ENCODE measurements around the gene PTPRE. TPM values are rescaled to one million over a fixed set of nuclear protein-coding genes. Genes with fewer than 3 reads are reported as not detected.
"Not testable (repeated sequence)": the region's sequence is repeated elsewhere in the genome, so short reads cannot be mapped to it uniquely, and the experiment has no call there.

PTPRE gene
- total RNA-seq, 4 donors from 2014 or later: 9.8 to 24.9 (median 22.7) TPM

DNA sequence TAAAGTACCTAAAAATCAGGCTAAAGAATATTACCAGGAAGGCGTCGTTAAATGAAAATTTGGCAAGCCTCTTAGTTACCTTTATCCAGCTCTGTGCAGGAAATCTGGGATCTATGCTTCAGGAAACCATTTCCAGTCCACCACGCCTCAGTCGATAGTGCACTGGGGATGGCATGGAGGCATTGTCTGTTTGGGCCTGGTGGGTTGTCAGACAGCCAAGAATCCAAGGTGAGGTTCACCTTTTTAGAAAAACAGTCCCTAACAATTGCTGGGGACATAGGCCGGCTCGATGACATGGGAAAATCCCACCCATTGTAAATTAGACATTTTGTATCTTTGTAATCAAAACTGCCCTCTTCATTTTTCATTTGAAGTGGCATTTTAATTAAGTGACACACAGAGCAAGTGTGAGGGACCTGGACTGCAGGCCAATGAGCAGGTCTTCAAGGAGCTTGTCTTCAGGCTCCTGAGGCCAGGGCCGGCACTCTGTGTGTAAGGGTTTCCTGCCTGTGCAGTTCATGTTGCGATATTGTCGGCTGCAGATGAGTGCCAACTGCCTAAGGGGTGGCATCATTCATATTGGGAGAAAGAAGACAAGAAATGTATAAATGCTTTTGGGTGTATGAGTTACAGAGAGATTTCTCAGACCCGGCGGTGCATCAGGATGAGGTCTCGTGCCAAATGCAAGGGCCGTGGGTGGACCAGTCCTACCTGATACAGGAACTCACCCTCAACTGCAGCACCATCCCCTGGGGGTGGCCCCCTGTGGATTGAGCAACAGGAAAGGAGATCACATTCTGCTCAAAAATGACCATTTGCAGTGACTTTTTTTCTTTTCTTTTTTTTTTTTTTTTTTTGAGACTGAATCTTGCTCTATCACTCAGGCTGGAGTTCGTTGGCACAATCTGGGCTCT is 80.8 kb downstream of the PTPRE start:
- intact Hi-C loops (cut with DNase I): no loop called here
- Histone ChIP-seq H3K27ac (peak overlapping the region; percentile 13 to 64 (median 42)), H3K9me3 (no peaks in the 10 kb centered on the region), H3K27me3 (peaks cover 0 to 32% (median 0%) of the 10 kb centered on the region in 4 donors), H3K4me3 (no peak overlapping the region), H3K4me1 (peaks cover 4 to 36% (median 12%) of the 10 kb centered on the region in 3 donors), H3K36me3 (no peaks in the 10 kb centered on the region)
- no peak for DNase-seq
- no peak for TF ChIP-seq POLR2A (IDR thresholded peaks at IDR 0.05)
- TF ChIP-seq, protein P1, sequence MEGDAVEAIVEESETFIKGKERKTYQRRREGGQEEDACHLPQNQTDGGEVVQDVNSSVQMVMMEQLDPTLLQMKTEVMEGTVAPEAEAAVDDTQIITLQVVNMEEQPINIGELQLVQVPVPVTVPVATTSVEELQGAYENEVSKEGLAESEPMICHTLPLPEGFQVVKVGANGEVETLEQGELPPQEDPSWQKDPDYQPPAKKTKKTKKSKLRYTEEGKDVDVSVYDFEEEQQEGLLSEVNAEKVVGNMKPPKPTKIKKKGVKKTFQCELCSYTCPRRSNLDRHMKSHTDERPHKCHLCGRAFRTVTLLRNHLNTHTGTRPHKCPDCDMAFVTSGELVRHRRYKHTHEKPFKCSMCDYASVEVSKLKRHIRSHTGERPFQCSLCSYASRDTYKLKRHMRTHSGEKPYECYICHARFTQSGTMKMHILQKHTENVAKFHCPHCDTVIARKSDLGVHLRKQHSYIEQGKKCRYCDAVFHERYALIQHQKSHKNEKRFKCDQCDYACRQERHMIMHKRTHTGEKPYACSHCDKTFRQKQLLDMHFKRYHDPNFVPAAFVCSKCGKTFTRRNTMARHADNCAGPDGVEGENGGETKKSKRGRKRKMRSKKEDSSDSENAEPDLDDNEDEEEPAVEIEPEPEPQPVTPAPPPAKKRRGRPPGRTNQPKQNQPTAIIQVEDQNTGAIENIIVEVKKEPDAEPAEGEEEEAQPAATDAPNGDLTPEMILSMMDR (IDR thresholded peaks at IDR 0.05): no peak
- 65 to 77% methylated on average over 14 of the region's 14 CpGs for WGBS, 2 donors

DNA sequence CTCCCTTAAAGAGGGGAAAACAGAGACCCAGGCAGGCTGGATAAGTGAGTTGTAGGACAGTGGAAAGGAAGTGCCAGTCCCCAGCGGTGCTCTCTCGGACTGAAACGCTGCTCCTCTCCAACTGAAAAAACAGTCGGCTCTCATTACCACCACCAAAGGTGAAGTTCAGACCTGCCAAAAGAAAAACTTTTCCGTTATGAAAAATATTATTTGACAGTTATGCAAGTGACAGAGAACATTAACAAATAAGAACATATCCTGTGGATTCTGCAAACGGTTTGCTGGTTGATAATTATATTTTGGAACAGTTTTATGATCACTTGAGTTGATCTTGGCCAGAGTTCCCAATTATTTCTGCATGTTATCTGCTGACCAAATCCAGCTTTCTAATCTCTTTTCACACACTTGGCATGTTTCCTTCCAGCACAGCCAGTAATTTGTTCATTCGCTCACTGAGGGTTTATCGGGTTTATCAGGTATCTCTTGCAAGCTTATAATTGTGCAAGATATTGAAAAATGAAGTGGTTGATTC is 82.6 kb downstream of the PTPRE start:
- 25 to 29% methylated on average over 8 of the region's 8 CpGs for WGBS, 2 donors
- no peak for TF ChIP-seq POLR2A (IDR thresholded peaks at IDR 0.05)
- TF ChIP-seq, protein P1 (IDR thresholded peaks at IDR 0.05): no peak
- Histone ChIP-seq H3K9me3 (no peaks in the 10 kb centered on the region), H3K27me3 (peaks cover 0 to 41% (median 0%) of the 10 kb centered on the region in 4 donors), H3K4me1 (peaks cover 4 to 36% (median 12%) of the 10 kb centered on the region in 3 donors), H3K27ac (peak overlapping the region in 3 of 4 donors; percentile 4 to 71 (median 27)), H3K4me3 (no peak overlapping the region), H3K36me3 (no peaks in the 10 kb centered on the region)
- DNase-seq: no peak
- intact Hi-C loops (cut with DNase I): no loop called here

- H3K36me3 ChIP-seq; H3K9me3 ChIP-seq; intact Hi-C loops (cut with DNase I); DNase-seq; H3K4me3 ChIP-seq: not testable (repeated sequence)
- 42 to 47% methylated on average over 6 to 9 of the region's 9 CpGs for WGBS, 2 donors
- peak overlapping the region in 3 of 4 donors; percentile 44 to 81 (median 71) for H3K27ac ChIP-seq
- peaks cover 4 to 36% (median 12%) of the 10 kb centered on the region in 3 donors for H3K4me1 ChIP-seq
- peaks cover 0 to 45% (median 0%) of the 10 kb centered on the region in 4 donors for H3K27me3 ChIP-seq
These were observed 83.4 kb downstream of the PTPRE start for GRCh38 chr10:127990132-127990788.

GRCh38 chr10:127990846-127991542 is 84.1 kb downstream of the PTPRE start:
- peak overlapping the region in 1 of 4 donors; percentile 30 for H3K4me3 ChIP-seq
- H3K27me3 ChIP-seq: peaks cover 0 to 47% (median 0%) of the 10 kb centered on the region in 4 donors
- peaks cover 4 to 36% (median 12%) of the 10 kb centered on the region in 3 donors for H3K4me1 ChIP-seq
- DNase-seq: no peak
- intact Hi-C loops (cut with DNase I): no loop called here
- no peaks in the 10 kb centered on the region for H3K9me3 ChIP-seq
- no peaks in the 10 kb centered on the region for H3K36me3 ChIP-seq
- WGBS, 2 donors: 29 to 34% methylated on average over 15 of the region's 15 CpGs
- no peak for TF ChIP-seq POLR2A (IDR thresholded peaks at IDR 0.05)
- TF ChIP-seq, protein P1 (IDR thresholded peaks at IDR 0.05): no peak
- H3K27ac ChIP-seq: peak overlapping the region; percentile 26 to 81 (median 68)

GRCh38 chr10:127991543-127992255 is 84.8 kb downstream of the PTPRE start:
- WGBS, 2 donors: 57 to 74% methylated on average over 5 to 7 of the region's 8 CpGs
- no peaks in the 10 kb centered on the region for H3K36me3 ChIP-seq
- no peak overlapping the region for H3K4me3 ChIP-seq
- intact Hi-C loops (cut with DNase I): no loop called here
- TF ChIP-seq POLR2A (IDR thresholded peaks at IDR 0.05): no peak
- TF ChIP-seq, protein P1 (IDR thresholded peaks at IDR 0.05): no peak
- peak overlapping the region; percentile 20 to 81 (median 68) for H3K27ac ChIP-seq
- no peak for DNase-seq
- H3K9me3 ChIP-seq: no peaks in the 10 kb centered on the region
- peaks cover 4 to 36% (median 12%) of the 10 kb centered on the region in 3 donors for H3K4me1 ChIP-seq
- peaks cover 0 to 51% (median 0%) of the 10 kb centered on the region in 4 donors for H3K27me3 ChIP-seq
